Panc1 (cell line): ENCODE results near the gene COASY. TPM values are rescaled to one million over a fixed set of nuclear protein-coding genes. Genes with fewer than 3 reads are reported as not detected.

ENCODE experiments used
- ATAC-seq: fragments of 200-7000 bp; cut with Tn5 transposase; 2 replicates; pipeline ENCODE4 v1.9.1; 2020; ENCODE audit warnings: mild to moderate bottlenecking, moderate library complexity
- BruUV-seq: library from RNA; stranded (reverse); fragments of 400-500 nt; replicated peaks from 2 replicates; lab custom pipeline; 2021; lab: Mats Ljungman, UMichigan
- CTCF ChIA-PET: fragments of 300-600 bp; sonication (Branson Sonifier 250); formaldehyde crosslinking; loops from one replicate; lab custom pipeline; 2022; ENCODE audit warnings: antibody characterized with exemption; lab: Charles Lee
- POLR2A ChIA-PET: fragments of 300-600 bp; sonication (Branson Sonifier 250); formaldehyde crosslinking; loops from one replicate; lab custom pipeline; 2022; ENCODE audit warnings: antibody characterized with exemption; lab: Charles Lee
- DNase-seq: peaks from one replicate; pipeline ENCODE4 v3.0.0-alpha.2; 2010; ENCODE audit warnings: low read depth, low spot score
- H3K27ac ChIP-seq: 2 replicates; pipeline ENCODE4 v1.5.1; 2011; ENCODE audit warnings: mild to moderate bottlenecking, low read length, inconsistent platforms
- H3K27me3 ChIP-seq: fragments of 200-500 bp; sonication (Bioruptor generic); 2 replicates; pipeline ENCODE4 v1.6.0; 2014; ENCODE audit warnings: low read length, inconsistent platforms; ENCODE audit not compliant: control insufficient read depth, insufficient read depth
- H3K36me3 ChIP-seq: fragments of 200-500 bp; sonication (Bioruptor generic); 2 replicates; pipeline ENCODE4 v1.5.1; 2014; ENCODE audit warnings: inconsistent platforms, mild to moderate bottlenecking, low read length, moderate library complexity; ENCODE audit not compliant: control insufficient read depth, insufficient read depth
- H3K4me1 ChIP-seq: 2 replicates; pipeline ENCODE4 v1.5.1; 2011; ENCODE audit warnings: inconsistent platforms, mild to moderate bottlenecking, low read length, moderate library complexity; ENCODE audit not compliant: control insufficient read depth, insufficient read depth
- H3K4me3 ChIP-seq, 2 experiments: 2 replicates each; pipeline ENCODE4 v1.5.1; 2011 to 2012; ENCODE audit warnings: low read depth in 2 of 2, low read length in 2 of 2, mild to moderate bottlenecking in 2 of 2, inconsistent platforms in 1 of 2, moderate library complexity in 1 of 2
- H3K9me3 ChIP-seq: fragments of 200-500 bp; sonication (Bioruptor generic); 2 replicates; pipeline ENCODE4 v1.5.1; 2014; ENCODE audit warnings: low read depth, mild to moderate bottlenecking, inconsistent platforms, low read length, moderate library complexity; ENCODE audit not compliant: control insufficient read depth, insufficient read depth
- POLR2AphosphoS5 ChIP-seq: IDR thresholded peaks from 2 replicates; pipeline ENCODE4 v1.6.1; 2012; ENCODE audit warnings: mild to moderate bottlenecking, low read depth, low read length, moderate library complexity
- REST ChIP-seq, 2 experiments: IDR thresholded peaks; 2 replicates each; pipeline ENCODE4 v1.6.1; 2011 to 2012; ENCODE audit warnings: low read depth in 2 of 2, control low read depth in 1 of 2, low read length in 1 of 2, mild to moderate bottlenecking in 1 of 2, moderate library complexity in 1 of 2; ENCODE audit not compliant: insufficient read depth in 1 of 2
- SIN3A ChIP-seq: IDR thresholded peaks from 2 replicates; pipeline ENCODE4 v1.6.1; 2012; ENCODE audit warnings: low read depth, mild to moderate bottlenecking, low read length, moderate library complexity, borderline replicate concordance; ENCODE audit not compliant: insufficient read depth
- TCF7L2 ChIP-seq: IDR thresholded peaks from 2 replicates; pipeline ENCODE4 v1.6.1; 2011; ENCODE audit warnings: mild to moderate bottlenecking, low read depth, low read length, inconsistent platforms
- in situ Hi-C: cut with HindIII; loops from 2 replicates; pipeline ENCODE4 v1.10.0; 2016; ENCODE audit warnings: low sequenced_read_pairs, low pct_unique_long_range_greater_than_20kb
- intact Hi-C: fragments of 100-400 bp; cut with micrococcal nuclease; formaldehyde crosslinking; loops from one replicate; pipeline ENCODE4 v1.10.0; 2022; ENCODE audit not compliant: unreplicated experiment
- total RNA-seq: library from RNA; stranded (reverse); gene quantifications from one replicate; pipeline ENCODE4 v1.2.1, GENCODE V29; 2021; ENCODE audit not compliant: unreplicated experiment
- TF ChIP-seq, protein P1 (sequence below): fragments of 450-650 bp; IDR thresholded peaks from 2 replicates; pipeline ENCODE4 v1.5.1; 2017; ENCODE audit warnings: mild to moderate bottlenecking

The COASY gene
- total RNA-seq, 1 experiment from 2014 or later = 76.7 TPM

GRCh38 chr17:42562388-42563142 is 617 bp downstream of the COASY start:
- ATAC-seq = peak; percentile 35

DNA sequence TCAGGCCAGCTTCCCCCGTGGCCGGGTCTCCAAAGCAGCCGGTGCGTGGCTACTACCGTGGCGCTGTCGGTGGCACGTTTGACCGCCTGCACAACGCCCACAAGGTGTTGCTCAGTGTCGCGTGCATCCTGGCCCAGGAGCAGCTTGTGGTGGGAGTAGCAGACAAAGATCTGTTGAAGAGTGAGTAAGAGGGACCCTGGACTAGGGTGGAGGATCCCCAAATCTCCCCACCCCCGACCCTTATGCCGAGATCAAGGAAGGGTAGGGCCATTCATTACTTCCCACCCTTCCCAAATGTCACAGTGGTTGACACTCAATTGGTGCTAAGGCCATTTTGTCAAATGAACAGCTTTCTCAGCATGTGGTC is 1.2 kb downstream of the COASY start:
- in situ Hi-C loops = no loop called here
- TF ChIP-seq TCF7L2 (no peak), REST (IDR thresholded peaks at IDR 0.05; ENCODE audit: insufficient read depth in 1 of 2, low read depth in 2 of 2, low read length in 1 of 2) (no peak), SIN3A (no peak)
- TF ChIP-seq, protein P1, sequence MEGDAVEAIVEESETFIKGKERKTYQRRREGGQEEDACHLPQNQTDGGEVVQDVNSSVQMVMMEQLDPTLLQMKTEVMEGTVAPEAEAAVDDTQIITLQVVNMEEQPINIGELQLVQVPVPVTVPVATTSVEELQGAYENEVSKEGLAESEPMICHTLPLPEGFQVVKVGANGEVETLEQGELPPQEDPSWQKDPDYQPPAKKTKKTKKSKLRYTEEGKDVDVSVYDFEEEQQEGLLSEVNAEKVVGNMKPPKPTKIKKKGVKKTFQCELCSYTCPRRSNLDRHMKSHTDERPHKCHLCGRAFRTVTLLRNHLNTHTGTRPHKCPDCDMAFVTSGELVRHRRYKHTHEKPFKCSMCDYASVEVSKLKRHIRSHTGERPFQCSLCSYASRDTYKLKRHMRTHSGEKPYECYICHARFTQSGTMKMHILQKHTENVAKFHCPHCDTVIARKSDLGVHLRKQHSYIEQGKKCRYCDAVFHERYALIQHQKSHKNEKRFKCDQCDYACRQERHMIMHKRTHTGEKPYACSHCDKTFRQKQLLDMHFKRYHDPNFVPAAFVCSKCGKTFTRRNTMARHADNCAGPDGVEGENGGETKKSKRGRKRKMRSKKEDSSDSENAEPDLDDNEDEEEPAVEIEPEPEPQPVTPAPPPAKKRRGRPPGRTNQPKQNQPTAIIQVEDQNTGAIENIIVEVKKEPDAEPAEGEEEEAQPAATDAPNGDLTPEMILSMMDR = no peak

More at GRCh38 chr17:42562388-42563142, 617 bp downstream of the COASY start:
- Histone ChIP-seq H3K27ac (peak overlapping the region; percentile 89), H3K27me3 (no peaks in the 10 kb centered on the region), H3K4me1 (peaks cover 25% of the 10 kb centered on the region), H3K36me3 (peaks cover 7% of the 10 kb centered on the region), H3K4me3 (peak overlapping the region; percentile 87 to 88), H3K9me3 (no peaks in the 10 kb centered on the region)
- DNase-seq = no peak
- intact Hi-C loops (no loop called here), in situ Hi-C loops (no loop called here)
- TF ChIP-seq, protein P1 = no peak
- TF ChIP-seq POLR2AphosphoS5 = no peak
- TF ChIP-seq REST (IDR thresholded peaks at IDR 0.05; ENCODE audit: insufficient read depth in 1 of 2, low read depth in 2 of 2, low read length in 1 of 2) = no peak
- no peak for TF ChIP-seq SIN3A
- TF ChIP-seq TCF7L2 = no peak
- TSS peak; percentile 87 for BruUV-seq
- POLR2A ChIA-PET = no interaction called here
- CTCF ChIA-PET = no interaction called here

More for the DNA sequence above, 1.2 kb downstream of the COASY start:
- H3K9me3 ChIP-seq = no peaks in the 10 kb centered on the region
- POLR2A ChIA-PET = no interaction called here
- H3K36me3 ChIP-seq = peaks cover 7% of the 10 kb centered on the region
- no TSS peak for BruUV-seq
- DNase-seq = no peak
- intact Hi-C loops = no loop called here
- peak overlapping the region; percentile 87 to 88 for H3K4me3 ChIP-seq
- ATAC-seq = no peak
- CTCF ChIA-PET = no interaction called here
- H3K4me1 ChIP-seq = peaks cover 25% of the 10 kb centered on the region
- H3K27me3 ChIP-seq = no peaks in the 10 kb centered on the region
- H3K27ac ChIP-seq = peak overlapping the region; percentile 89
